ENCODE data around the gene FOXL1. TPM values are rescaled to one million over a fixed set of nuclear protein-coding genes. Genes with fewer than 3 reads are reported as not detected.

FOXL1 gene
- total RNA-seq, 1 donor from 2014 or later, result not detected

DNA sequence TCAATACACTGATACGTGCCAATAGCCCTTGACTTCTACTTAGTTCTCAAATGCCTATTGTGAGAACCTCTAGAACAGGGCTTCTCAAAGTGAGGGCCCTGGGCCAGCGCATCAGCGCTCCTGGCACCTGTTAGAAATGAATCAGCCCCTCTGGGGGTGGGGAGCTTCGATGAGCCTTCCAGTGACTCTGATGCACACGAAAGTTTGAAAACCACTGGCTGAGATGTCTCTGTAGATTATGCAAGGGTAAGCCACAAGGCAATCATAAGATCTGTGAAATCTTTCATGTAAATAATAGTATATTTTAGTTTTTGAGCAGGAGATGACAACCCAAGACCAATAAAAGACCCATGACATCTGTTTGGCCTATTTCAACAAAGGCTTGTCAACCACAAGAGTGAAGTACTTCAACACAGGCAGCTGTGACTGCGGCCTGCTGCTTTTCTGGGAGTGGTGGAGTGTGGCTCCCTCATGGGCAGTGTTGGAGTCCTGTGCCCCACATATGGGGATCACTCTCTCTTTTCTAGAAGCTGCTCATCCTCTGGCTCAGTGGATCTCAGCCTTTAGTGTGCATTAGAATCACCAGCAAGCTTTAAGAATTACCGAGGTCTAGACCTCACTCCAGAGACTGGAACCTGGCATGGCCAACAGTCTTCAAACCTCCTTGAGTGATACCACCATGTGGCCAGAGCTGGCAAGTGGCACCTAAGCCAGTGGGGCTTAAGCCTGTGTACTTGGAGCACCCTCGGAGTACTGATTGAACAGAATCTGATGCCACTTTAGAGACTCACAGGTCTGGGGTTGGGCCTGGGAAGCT lies 29.1 kb upstream of the FOXL1 start:
- intact Hi-C loops (cut with micrococcal nuclease), result no loop called here

DNA sequence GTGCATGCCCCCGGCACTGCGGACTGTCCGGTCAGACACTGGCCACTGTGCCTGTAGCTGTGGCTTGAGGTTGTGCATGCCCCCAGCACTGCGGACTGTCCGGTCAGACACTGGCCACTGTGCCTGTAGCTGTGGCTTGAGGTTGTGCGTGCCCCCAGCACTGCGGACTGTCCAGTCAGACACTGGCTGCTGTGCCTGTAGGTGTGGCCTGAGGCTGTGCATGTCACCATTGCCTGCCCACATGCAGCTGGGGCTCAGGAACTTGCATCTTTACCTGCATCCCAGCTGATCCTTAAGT lies 28.5 kb upstream of the FOXL1 start:
- intact Hi-C loops (cut with micrococcal nuclease), result loop anchor here (10.0 kb wide), 2 partner anchors 755 to 835 kb away; partner anchors contain the start of genes COX4I1, EMC8 and FBXO31

DNA sequence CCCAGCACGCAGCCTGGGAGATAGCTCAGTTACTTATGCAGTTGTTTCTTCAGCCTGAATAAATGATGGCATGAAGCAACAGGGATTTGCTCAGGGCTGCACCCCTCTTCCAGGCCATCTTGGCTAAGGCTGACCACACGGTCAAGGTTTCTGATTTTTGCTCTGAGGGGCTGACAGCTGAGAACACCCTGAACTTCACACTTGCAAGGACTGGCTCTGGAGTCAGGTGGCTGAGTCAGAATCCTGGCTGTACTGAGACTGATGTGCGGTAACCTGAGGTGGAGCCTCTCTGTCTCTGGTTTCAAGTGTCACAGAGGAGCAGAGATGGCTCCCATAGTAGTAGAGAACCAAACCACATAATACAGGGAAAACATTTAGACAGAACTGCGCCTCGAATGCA lies 28.1 kb upstream of the FOXL1 start:
- intact Hi-C loops (cut with micrococcal nuclease), result loop anchor here (10.0 kb wide), 2 partner anchors 755 to 835 kb away; partner anchors contain the start of genes COX4I1, EMC8 and FBXO31

DNA sequence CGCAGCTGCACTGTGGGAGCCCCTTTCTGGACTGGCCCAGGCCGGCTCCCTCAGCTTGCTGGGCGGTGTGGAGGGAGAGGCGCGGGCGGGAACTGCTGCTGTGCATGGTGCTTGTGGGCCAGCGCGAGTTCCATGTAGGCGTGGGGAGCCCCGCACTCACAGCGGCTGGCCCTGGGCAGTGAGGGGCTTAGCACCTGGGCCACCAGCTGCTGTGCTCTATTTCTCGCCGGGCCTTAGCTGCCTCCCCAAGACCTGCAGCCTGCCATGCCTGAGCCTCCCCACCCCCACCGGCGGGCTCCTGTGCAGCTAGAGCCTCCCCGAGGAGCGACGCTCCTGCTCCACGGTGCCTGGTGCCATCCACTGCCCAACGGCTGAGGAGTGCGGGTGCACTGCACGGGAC lies 25.0 kb upstream of the FOXL1 start:
- intact Hi-C loops (cut with micrococcal nuclease), result loop anchor here (10.0 kb wide), 2 partner anchors 759 to 831 kb away; partner anchors contain the start of genes COX4I1, EMC8 and FBXO31

DNA sequence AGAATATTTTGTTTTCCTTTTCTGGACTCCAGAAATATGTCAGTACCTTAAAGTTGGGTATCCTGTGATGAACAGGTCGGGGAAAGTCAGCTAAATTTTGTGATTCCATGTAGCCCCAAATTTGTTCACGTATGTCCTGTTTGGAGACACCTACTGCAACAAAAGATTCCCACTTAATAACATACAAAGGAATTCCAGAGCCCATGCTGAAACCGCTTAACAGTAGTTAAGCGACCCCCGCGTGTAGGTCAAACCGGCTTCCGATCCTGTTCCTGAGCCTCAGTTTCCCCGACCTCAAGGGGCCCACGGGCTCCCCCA lies 23.8 kb upstream of the FOXL1 start:
- intact Hi-C loops (cut with micrococcal nuclease), result loop anchor here (2.0 to 10.0 kb wide), 3 partner anchors 760 to 830 kb away; partner anchors contain the start of genes C16orf95, COX4I1, EMC8 and FBXO31

DNA sequence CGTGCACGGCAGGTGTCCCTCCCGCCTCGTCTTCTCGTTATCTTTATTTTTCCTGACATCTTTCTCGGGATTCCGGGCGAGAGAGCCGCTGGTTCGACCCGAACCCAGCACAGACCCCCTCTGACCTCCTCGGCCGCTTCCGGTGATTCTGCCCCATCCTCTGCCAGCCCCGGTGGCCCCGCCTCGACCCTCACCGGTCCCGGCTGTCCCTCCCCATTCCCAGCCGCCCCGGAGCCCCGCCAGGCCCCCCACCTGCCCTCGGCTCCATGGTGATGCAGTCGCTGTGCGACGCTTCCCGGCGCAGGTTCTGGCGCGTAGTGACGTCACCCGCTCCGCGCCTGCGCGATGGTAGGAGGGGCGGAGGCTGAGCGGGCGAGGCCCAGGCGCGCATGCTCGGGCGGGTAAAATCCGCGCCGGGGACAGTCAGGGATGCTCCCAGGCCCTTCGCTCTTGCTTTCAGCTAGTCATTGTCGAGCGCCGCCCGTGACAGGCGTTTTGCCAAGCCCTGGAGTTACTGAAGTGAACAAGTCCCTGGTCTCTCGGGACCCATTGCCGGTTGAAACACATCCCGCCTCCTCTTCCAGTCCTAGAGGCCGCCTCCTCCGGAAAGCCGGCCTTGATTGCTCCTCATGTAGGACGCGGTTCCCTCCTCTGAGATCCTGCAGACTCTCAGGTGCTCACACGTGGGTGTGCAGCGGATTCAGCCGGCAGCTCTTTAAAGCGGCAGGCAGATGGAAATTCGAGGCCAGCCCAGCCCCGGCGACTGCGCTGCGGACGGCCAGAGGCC lies 23.2 kb upstream of the FOXL1 start, which contains the start of gene MTHFSD:
TSS of gene MTHFSD (minus strand) at position 319 of the 787 bp plus-strand sequence. CDS start at position 268, 51 bp downstream.
- intact Hi-C loops (cut with micrococcal nuclease), result loop anchor here (1.0 to 10.0 kb wide), 4 partner anchors 8 to 830 kb away; partner anchors contain the start of genes C16orf95, COX4I1, EMC8 and FBXO31

DNA sequence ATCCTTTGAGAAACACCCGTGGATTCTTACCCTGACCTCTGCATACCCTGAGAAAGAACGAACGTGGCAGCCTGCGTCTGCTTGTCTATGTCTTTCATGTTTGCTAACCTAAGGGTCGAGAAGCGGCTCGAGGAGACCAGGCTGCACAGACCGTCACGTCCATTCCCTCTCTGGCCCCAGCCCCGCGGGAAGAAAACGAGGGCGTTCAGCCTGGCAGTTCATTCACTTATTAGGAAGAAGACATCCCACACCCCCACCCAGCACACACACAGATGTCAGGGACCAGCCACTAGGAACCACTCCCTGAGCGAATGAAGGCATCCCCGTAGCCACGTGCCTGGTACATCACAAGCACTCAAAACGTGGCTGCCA lies 22.7 kb upstream of the FOXL1 start:
- intact Hi-C loops (cut with micrococcal nuclease), result loop anchor here (1.0 to 10.0 kb wide), 4 partner anchors 8 to 829 kb away; partner anchors contain the start of genes C16orf95, COX4I1, EMC8 and FBXO31

DNA sequence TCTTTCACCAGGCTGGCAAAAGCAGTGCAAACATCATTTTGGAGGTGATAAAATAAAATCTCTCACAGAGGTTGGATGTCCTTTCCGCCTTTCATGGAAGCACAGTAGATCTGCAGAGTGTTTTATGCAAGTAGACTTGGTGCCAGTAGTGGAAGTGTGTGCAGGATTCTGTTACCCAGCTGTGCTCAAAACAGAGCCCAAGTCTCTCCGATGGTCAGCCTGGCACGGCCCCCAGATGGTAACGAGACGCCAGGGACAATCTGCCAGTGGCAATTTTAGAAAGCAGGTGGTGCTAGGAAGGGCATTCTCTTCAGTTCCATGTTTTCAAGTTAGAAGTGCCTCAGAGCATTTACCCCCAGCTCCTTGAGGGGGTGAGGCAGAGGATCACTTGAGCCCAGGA lies 21.8 kb upstream of the FOXL1 start:
- intact Hi-C loops (cut with micrococcal nuclease), result loop anchor here (10.0 kb wide), 2 partner anchors 762 to 828 kb away; partner anchors contain the start of genes COX4I1, EMC8 and FBXO31

DNA sequence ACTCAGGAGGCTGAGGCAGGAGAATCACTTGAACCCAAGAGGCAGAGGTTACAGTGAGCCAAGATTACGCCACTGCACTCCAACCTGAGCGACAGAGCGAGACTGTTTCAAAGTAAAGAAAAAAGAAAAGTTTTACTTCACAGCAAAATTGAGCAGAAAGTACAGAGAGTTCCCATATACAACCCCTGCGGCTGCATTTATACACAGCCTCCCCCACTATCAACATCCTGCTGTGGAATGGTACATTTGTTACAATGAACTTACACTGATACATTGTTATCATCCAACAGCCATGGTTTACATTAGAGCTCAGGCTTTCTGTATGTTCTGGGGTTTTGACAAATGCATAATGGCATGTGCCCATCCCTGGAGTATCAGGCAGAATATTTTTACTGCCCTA lies 20.8 kb upstream of the FOXL1 start:
- intact Hi-C loops (cut with micrococcal nuclease), result loop anchor here (10.0 kb wide), 2 partner anchors 763 to 827 kb away; partner anchors contain the start of genes COX4I1, EMC8 and FBXO31

DNA sequence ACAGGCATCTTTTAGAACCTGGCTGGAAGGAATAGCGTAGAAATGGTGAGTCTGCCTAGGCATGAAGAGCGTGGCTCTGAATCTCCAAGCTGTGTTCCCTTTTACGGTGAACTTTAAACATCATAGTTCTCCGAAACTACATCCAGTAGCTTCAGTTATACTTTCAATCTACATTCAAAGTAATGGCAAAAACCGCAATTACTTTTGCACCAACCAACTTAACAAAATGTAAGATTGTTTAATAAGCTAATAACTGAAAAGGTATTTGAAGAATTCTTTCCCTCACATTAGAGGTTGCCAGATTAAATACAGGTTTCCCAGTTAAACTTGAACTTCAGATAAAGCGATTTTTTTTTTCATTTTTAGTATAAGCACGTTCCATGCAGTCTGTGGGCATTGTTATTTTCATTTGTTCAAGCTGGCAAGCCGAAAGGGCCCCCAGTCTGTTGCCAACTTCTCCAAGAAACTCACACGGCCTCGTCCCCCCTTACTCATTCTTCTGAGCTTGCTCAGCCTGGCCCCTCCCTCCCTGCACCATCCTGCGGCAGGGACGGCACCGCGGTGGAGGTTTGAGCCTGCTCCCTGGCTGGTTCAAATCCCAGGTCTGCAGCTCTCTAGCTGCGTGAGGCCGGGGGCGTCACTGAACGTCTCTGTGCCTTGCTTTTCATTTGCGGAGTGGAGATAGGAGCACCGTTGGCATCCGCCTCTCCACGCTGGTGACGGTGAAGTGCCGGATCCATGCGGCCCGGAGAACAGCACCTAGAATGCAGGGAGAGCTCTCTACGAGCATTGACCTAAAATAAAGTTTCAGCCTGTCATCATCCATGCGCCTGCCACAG lies 19.8 kb upstream of the FOXL1 start:
- intact Hi-C loops (cut with micrococcal nuclease), result loop anchor here (10.0 kb wide), 2 partner anchors 764 to 826 kb away; partner anchors contain the start of genes COX4I1, EMC8 and FBXO31

DNA sequence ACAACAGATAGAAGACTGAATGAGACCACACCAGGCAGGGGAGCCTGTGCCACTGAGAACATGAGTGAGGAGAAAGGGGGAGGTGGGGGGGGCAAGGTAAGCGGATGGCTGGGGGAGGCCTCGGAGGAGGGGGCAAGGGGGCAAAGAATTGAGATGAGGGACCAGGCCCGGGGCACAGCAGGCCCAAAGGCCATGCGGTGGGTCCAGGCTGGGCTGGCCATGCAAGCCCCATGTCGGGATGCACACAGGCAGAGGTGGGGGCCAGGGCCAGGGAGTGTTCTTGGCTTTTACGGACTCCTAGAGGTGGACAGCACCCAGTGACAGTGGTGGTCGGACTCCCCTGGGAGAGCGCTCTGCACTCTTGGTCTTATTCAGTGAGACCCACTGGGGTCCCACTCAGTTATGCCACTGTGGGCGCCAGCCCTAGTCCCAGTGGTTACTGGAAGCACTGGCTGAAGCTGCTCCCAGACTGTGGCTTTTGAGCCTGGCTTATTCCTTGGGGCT lies 18.5 kb upstream of the FOXL1 start:
- intact Hi-C loops (cut with micrococcal nuclease), result loop anchor here (5.0 to 10.0 kb wide), 6 partner anchors 202 to 825 kb away; partner anchors contain the start of genes COX4I1, EMC8 and FBXO31

DNA sequence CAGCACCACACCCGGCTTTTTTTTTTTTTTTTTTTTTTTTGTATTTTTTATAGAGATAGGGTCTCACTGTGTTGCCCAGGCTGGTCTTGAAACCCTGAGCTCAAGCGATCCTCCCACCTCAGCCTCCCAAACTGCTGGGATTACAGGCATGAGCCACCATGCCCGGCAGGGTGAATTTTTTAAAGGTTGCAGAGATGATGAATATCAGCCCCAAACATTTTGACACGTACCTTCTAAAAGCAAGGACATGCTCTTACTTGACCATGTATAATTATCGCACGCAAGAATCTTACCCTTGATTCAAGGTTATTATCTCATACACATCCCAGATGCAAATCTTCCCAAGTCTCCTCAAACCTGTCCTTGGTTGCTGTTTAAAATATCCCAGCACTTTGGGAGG lies 16.0 kb upstream of the FOXL1 start:
- intact Hi-C loops (cut with micrococcal nuclease), result loop anchor here (2.0 to 5.0 kb wide), 5 partner anchors 200 to 735 kb away; no protein-coding TSS in a partner anchor

DNA sequence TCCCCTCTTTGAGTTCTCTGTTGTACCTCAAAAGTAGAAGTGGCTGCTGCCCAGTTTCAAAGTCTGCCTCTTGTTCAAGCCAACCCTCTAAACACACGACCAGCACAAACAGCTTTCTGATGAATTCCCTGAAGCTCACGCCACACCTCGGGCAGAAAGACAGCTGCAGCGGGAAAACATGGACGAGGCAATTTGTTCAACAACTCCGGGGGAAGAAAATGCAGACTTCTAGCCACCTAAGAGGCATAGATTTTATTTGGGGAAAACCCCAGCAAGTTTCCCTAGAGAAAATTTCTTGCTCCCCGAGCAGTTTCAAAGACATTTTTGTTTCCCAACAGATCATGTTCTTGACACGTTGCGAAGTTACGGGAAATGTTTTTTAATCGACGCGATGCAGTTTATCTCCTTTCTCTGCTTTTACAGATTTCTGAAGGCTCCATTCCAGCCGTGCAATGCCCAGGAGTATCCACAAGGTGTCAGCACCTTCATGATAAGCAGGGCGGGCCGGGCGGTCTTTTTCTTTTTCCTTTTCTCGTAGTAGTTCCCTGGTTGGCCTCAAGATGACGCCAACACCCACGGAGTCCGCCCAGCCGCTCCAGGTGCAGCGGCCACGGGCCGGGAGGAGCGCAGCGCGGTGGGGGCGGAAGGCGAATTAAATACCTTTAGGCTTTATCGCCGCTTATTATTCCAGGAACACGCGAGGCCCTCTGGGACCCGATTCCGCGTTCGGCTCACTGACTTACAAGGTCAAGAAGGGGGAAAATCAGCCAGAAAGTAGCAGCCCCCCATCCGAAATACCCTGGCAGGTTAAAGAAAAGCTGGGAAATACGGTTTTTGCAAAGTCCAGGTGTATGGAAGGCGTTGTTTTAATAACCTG lies 14.6 kb upstream of the FOXL1 start:
- intact Hi-C loops (cut with micrococcal nuclease), result loop anchor here (1.0 to 5.0 kb wide), 7 partner anchors 8 to 734 kb away; partner anchors contain the start of gene MTHFSD

DNA sequence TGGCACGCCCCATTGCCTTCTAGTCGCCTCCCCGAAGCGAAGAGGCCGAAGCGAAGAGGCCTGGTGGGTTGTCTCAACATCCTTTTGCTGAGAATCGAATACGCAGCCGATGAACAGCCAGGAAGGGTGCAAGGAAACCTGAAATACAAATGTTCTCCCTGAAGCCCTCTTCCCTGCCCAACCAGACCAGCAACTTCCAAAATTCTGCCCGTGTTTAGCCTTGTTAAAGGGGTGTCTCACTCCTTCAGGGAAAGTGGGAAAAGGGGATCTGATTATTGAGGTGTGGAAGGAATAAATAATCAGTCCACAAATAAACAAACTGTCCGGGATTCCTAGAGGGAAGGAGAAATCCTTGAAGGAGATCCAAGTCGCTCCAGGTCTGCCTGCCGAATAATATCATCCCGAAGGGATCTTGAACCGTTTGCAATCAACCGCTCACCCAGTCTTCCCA lies 13.1 kb upstream of the FOXL1 start:
- intact Hi-C loops (cut with micrococcal nuclease), result no loop called here

DNA sequence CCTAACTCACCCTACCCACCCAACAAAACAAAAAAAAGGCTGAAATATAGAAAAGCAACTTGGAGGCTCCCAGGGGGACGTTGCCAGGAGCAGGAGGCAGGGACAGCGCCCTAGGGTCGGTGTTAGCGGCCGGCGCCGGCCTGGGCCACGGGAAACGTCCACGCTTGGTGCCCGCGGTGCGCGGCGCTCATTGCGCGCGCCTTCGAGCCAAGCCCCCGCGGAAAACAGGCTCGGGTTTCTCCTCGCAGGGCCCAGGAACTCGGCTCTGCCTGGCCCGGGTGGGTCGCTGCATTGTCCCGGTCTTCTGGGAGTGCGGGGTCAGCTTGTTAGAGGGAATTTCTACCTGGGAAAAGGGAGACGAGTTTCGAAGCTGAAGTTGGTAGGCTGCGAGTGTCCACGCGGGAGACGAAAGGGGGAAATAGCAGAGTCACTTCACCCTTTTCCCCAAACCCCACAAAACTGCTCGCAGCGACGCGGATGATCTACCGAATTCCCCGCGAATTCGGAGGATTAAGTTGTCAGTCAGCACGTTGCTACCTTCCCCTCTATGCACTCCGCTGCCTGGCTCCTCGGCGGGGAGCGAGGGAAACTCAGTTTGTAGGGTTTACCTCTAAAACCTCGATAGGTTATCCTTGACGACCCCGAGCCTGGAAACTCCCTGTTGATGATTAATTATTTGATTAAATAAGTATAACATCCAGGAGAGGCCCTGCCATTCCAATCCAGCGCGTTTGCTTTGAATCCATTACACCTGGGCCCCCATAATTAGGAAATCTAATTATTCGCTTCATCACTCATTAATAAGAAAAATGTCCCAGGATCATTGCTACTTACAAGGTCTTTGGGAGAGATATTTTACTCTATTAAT lies 12.5 kb upstream of the FOXL1 start:
- intact Hi-C loops (cut with micrococcal nuclease), result loop anchor here (2.0 kb wide), 1 partner anchor 59 kb away; no protein-coding TSS in a partner anchor

DNA sequence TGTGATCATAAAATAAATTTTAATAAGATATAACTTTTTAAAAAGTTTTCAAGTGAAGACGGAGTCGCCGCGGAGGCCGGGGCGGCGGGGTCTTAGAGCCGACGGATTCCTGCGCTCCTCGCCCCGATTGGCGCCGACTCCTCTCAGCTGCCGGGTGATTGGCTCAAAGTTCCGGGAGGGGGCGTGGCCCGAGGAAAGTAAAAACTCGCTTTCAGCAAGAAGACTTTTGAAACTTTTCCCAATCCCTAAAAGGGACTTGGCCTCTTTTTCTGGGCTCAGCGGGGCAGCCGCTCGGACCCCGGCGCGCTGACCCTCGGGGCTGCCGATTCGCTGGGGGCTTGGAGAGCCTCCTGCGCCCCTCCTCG lies 11.8 kb upstream of the FOXL1 start, which contains the start of gene FOXC2:
TSS of gene FOXC2 (plus strand) at position 229 of the 365 bp plus-strand sequence. CDS start 507 bp downstream, outside the sequence.
- intact Hi-C loops (cut with micrococcal nuclease), result loop anchor here (2.0 kb wide), 1 partner anchor 60 kb away; no protein-coding TSS in a partner anchor

DNA sequence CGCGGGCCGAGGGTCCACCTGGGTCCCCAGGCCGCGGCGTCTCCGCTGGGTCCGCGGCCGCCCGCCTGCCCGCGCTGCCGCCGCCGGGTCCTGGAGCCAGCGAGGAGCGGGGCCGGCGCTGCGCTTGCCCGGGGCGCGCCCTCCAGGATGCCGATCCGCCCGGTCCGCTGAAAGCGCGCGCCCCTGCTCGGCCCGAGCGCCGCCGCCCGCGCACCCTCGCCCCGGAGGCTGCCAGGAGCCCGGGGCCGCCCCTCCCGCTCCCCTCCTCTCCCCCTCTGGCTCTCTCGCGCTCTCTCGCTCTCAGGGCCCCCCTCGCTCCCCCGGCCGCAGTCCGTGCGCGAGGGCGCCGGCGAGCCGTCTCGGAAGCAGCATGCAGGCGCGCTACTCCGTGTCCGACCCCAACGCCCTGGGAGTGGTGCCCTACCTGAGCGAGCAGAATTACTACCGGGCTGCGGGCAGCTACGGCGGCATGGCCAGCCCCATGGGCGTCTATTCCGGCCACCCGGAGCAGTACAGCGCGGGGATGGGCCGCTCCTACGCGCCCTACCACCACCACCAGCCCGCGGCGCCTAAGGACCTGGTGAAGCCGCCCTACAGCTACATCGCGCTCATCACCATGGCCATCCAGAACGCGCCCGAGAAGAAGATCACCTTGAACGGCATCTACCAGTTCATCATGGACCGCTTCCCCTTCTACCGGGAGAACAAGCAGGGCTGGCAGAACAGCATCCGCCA lies 11.2 kb upstream of the FOXL1 start:
- intact Hi-C loops (cut with micrococcal nuclease), result loop anchor here (2.0 kb wide), 1 partner anchor 60 kb away; no protein-coding TSS in a partner anchor
